NCI-H2171 treated with DMSO at 0.1 percent for 48 hours (cell line): ENCODE results near the gene PAIP2.
"Not testable (repeated sequence)": the region's sequence is repeated elsewhere in the genome, so short reads cannot be mapped to it uniquely, and the experiment has no call there.

Source experiments
- DNase-seq: peaks from one replicate; lab custom pipeline; 2025; lab: John Stamatoyannopoulos, UW

PAIP2 gene

GRCh38 chr5:139378941-139379361 is 37.3 kb downstream of the PAIP2 start:
- DNase-seq = no peak

GRCh38 chr5:139379626-139380449 is 38.2 kb downstream of the PAIP2 start:
- DNase-seq = no peak

GRCh38 chr5:139381837-139382761 is 40.4 kb downstream of the PAIP2 start:
- no peak for DNase-seq

GRCh38 chr5:139382807-139383206 is 41.2 kb downstream of the PAIP2 start:
- no peak for DNase-seq

GRCh38 chr5:139383275-139383992 is 41.8 kb downstream of the PAIP2 start, which contains the start of gene SLC23A1:
Gene SLC23A1 (minus strand): TSS chr5:139383297. CDS start chr5:139383253, 44 bp downstream.
- peak; percentile 7 for DNase-seq

GRCh38 chr5:139383993-139384590 is 42.4 kb downstream of the PAIP2 start:
- DNase-seq = no peak

- DNase-seq = no peak
Measured at GRCh38 chr5:139384591-139385051, 43.0 kb downstream of the PAIP2 start.

GRCh38 chr5:139385061-139386049 is 43.7 kb downstream of the PAIP2 start:
- no peak for DNase-seq

- DNase-seq = no peak
Measured at GRCh38 chr5:139386050-139386438, 44.4 kb downstream of the PAIP2 start.

- DNase-seq = not testable (repeated sequence)
Measured at GRCh38 chr5:139386956-139387355, 45.3 kb downstream of the PAIP2 start.

- DNase-seq = no peak
Measured at GRCh38 chr5:139387611-139388197, 46.0 kb downstream of the PAIP2 start.

- no peak for DNase-seq
Measured at GRCh38 chr5:139388198-139388821, 46.7 kb downstream of the PAIP2 start.

GRCh38 chr5:139389701-139390638 is 48.3 kb downstream of the PAIP2 start, which contains the start of gene MZB1:
Gene MZB1 (minus strand): TSS chr5:139389913. CDS start chr5:139389856, 57 bp downstream.
- no peak for DNase-seq

- no peak for DNase-seq
Measured at GRCh38 chr5:139390639-139391569, 49.2 kb downstream of the PAIP2 start.

GRCh38 chr5:139391570-139392323 is 50.1 kb downstream of the PAIP2 start:
- DNase-seq = no peak

GRCh38 chr5:139392324-139392677 is 50.6 kb downstream of the PAIP2 start:
- DNase-seq = no peak
